ENCODE data around the gene PHOX2A.

The PHOX2A gene

GRCh38 chr11:72247584-72247983 lies 3.6 kb upstream of the PHOX2A start:
- no peak for DNase-seq

GRCh38 chr11:72245263-72245816 lies 1.4 kb upstream of the PHOX2A start:
- no peak for DNase-seq

GRCh38 chr11:72244361-72245262 lies 636 bp upstream of the PHOX2A start:
- DNase-seq: no peak

GRCh38 chr11:72243173-72244059 lies 560 bp downstream of the PHOX2A start:
- DNase-seq: no peak

GRCh38 chr11:72242141-72242540 lies 1.8 kb downstream of the PHOX2A start:
- no peak for DNase-seq

- DNase-seq: no peak
Observed at GRCh38 chr11:72241291-72241781, 2.6 kb downstream of the PHOX2A start.

GRCh38 chr11:72240461-72241290 lies 3.3 kb downstream of the PHOX2A start:
- no peak for DNase-seq

GRCh38 chr11:72239849-72240460 lies 4.0 kb downstream of the PHOX2A start:
- no peak for DNase-seq

- DNase-seq: no peak
Observed at GRCh38 chr11:72239313-72239848, 4.6 kb downstream of the PHOX2A start.

GRCh38 chr11:72238492-72239312 lies 5.3 kb downstream of the PHOX2A start:
- DNase-seq: no peak

GRCh38 chr11:72238040-72238450 lies 5.9 kb downstream of the PHOX2A start:
- DNase-seq: no peak

GRCh38 chr11:72237112-72237931 lies 6.7 kb downstream of the PHOX2A start:
- DNase-seq: no peak

- no peak for DNase-seq
Observed at GRCh38 chr11:72236774-72237111, 7.2 kb downstream of the PHOX2A start.

- DNase-seq: no peak
Observed at GRCh38 chr11:72236083-72236697, 7.8 kb downstream of the PHOX2A start.

GRCh38 chr11:72235351-72236057 lies 8.5 kb downstream of the PHOX2A start:
- DNase-seq: no peak

GRCh38 chr11:72234920-72235319 lies 9.1 kb downstream of the PHOX2A start:
- no peak for DNase-seq

GRCh38 chr11:72234514-72234830 lies 9.5 kb downstream of the PHOX2A start:
- no peak for DNase-seq

GRCh38 chr11:72233773-72234513 lies 10.0 kb downstream of the PHOX2A start:
- no peak for DNase-seq
